GM12873 (cell line): Measurements from ENCODE around the gene ERBIN.

Experiments used
- TF ChIP-seq, protein P1 (sequence below): IDR thresholded peaks from 2 replicates; pipeline ENCODE4 v1.5.1; 2012; ENCODE audit warnings: low read depth, mild to moderate bottlenecking, moderate library complexity, low read length, control low read depth; ENCODE audit not compliant: insufficient read depth; ENCODE audit errors: missing control alignments

The ERBIN gene

GRCh38 chr5:65971643-65972042 lies 45.3 kb downstream of the ERBIN start:
- TF ChIP-seq, protein P1, sequence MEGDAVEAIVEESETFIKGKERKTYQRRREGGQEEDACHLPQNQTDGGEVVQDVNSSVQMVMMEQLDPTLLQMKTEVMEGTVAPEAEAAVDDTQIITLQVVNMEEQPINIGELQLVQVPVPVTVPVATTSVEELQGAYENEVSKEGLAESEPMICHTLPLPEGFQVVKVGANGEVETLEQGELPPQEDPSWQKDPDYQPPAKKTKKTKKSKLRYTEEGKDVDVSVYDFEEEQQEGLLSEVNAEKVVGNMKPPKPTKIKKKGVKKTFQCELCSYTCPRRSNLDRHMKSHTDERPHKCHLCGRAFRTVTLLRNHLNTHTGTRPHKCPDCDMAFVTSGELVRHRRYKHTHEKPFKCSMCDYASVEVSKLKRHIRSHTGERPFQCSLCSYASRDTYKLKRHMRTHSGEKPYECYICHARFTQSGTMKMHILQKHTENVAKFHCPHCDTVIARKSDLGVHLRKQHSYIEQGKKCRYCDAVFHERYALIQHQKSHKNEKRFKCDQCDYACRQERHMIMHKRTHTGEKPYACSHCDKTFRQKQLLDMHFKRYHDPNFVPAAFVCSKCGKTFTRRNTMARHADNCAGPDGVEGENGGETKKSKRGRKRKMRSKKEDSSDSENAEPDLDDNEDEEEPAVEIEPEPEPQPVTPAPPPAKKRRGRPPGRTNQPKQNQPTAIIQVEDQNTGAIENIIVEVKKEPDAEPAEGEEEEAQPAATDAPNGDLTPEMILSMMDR: no peak

DNA sequence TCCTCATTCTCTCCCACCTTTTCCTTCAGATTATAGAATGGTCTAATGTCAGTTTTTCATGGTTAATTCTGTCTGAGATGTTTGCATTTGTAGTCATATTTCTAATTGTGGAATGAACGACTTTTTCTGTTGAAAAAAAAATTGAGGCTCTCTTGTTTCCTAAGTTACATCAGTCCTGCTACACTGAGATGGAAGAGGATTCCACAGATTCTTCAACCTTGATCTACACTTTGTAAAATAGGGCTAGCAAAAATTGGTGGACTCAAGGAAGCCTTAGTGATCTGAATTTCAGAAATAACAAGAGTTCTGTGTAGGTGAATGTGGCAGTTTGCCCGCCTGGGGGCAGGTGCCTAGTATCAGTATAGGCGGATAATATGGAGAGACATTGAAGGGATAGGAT lies 51.9 kb downstream of the ERBIN start:
- TF ChIP-seq, protein P1: no peak

GRCh38 chr5:65981548-65981947 lies 55.2 kb downstream of the ERBIN start:
- TF ChIP-seq, protein P1: no peak

DNA sequence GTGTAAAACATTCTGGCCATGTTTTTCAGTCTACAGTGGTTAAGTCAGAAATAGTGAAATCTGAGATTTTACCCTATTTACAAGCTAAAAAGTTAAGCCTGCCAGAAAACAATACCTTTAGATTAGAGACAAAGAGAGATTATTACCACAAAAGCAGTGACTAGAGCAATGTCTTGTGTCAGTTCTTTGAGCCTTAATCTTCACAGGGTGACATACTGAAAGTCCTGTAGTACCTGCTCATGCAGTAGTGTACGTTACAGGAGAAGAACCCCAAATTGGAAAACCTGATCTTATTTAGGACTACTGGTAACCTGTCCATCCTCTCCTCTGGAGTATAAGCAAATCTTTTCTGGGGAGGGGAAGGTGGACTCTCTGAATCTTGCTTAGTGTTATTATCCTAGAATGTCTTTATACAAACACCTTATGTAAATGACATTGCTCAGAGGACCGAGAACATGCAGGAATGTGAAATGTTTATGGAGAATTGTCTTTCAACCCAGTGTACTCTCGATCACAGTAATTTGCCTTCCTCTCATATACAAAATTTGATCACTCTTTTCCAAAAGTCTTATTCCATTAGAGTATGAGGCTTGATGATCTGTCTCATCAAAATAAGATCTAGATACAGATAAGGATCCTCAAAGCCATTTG lies 55.7 kb downstream of the ERBIN start:
- TF ChIP-seq, protein P1: no peak

DNA sequence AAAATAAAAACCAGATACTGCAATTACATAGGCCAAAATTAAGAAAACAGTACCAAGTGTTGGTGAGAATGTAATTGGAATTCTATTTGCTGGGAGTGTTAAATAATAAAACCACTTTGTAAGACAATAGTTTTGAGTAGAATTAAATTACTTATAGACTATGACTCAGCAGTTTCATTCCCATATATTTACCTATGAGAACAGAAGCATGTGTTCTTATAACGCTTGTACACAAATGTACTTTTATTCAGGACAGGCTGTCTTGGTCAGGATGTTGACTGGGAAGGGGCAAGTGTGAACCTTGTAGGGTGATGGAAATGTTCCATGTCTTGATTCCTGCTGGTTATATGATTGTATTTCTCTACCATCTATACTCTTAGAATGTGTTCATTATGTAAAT lies 56.3 kb downstream of the ERBIN start:
- TF ChIP-seq, protein P1: no peak

DNA sequence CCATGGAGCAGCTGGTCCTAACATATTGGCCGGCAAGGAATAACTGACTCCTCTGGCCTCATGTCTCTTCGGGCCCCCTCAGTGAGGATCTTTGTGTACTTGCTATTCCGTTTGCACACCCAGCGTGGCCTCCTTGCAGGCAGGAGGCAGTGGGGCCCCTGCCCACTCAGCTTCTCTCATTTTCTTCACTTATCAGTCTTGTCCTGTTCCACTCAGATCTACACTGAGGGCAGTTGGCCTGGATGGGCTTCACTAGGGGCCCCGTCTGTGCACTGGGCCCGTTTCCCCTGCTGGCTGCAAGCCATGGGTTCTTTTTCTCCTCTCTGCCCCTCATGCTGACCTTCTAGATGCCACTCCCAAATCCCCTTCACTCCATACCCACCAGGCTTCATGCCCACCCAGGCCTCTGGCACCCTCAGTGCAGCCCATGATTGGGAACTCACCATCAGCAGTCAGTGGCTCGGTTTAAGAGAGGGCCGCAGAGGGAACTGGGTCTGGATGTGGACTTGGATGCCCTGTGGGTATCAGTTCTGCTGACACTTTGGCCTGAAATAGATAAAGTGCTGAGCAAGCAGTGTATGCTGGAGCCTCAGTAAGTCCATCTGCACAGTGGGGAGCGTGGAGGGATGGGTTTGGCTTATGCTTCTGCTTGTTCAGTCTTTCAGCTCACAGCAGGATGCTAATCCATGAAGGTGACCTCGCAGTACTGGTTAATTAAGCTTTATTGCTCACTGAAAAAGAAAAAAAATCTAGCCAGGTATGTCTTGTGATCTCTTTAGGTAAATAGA lies 57.9 kb downstream of the ERBIN start:
- TF ChIP-seq, protein P1: no peak

DNA sequence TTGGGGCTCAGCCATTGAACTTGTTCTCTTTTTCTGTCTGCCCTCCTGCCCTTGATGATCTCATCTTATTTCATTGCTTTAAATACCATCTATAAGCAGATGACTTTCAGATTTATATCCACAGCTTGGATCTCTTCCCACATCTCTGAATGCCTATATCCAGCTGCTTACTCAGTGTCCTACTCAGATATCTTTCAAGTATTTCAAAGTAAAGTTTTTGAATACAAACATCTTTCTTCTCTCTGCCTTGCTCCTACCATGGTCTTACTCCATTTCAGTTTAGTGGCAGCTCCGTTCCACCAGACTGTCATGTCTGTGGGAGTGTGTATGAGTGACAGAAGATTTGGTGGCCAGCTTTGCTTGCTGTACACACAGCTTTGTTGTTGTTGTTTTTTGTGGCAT lies 59.7 kb downstream of the ERBIN start:
- TF ChIP-seq, protein P1: no peak
